GM12878 (cell line): ENCODE data around the gene SCAANT1. TPM values are rescaled to one million over a fixed set of nuclear protein-coding genes. Genes with fewer than 3 reads are reported as not detected.

Experiments
- BCL11A ChIP-seq: IDR thresholded peaks from 2 replicates; pipeline ENCODE4 v1.6.1; 2011; ENCODE audit warnings: low read depth, low read length
- CBX5 ChIP-seq: sonication (generic); IDR thresholded peaks from 2 replicates; pipeline ENCODE4 v1.6.1; 2016; ENCODE audit warnings: low read depth, moderate library complexity, mild to moderate bottlenecking, inconsistent platforms
- CEBPB ChIP-seq, 2 experiments: fragments of 150-350 bp in 1 of 2; IDR thresholded peaks; 2 replicates each; pipeline ENCODE4 v1.6.1; 2012 to 2014; ENCODE audit warnings: low read depth in 2 of 2, low read length in 2 of 2, borderline replicate concordance in 1 of 2, inconsistent platforms in 1 of 2
- CUX1 ChIP-seq: IDR thresholded peaks from 2 replicates; pipeline ENCODE4 v1.6.1; 2012; ENCODE audit warnings: improper control_type of control experiment, low read depth, low read length; ENCODE audit not compliant: insufficient replicate concordance
- EP300 ChIP-seq, 2 experiments: fragments of 150-350 bp in 1 of 2; IDR thresholded peaks; 2 replicates each; pipeline ENCODE4 v1.6.1; 2011 to 2012; ENCODE audit warnings: low read depth in 2 of 2, low read length in 2 of 2, borderline replicate concordance in 1 of 2, improper control_type of control experiment in 1 of 2, inconsistent platforms in 1 of 2; ENCODE audit not compliant: control insufficient read depth in 1 of 2
- KAT2A ChIP-seq: conservative IDR thresholded peaks from 2 replicates; pipeline ENCODE4 v1.6.1; 2011; ENCODE audit warnings: low read depth, low read length; ENCODE audit not compliant: control insufficient read depth
- MEF2A ChIP-seq: IDR thresholded peaks from 2 replicates; pipeline ENCODE4 v1.6.1; 2011; ENCODE audit warnings: low read depth, mild to moderate bottlenecking, low read length, moderate library complexity; ENCODE audit not compliant: insufficient read depth
- MLLT1 ChIP-seq: fragments of 450-650 bp; IDR thresholded peaks from 2 replicates; pipeline ENCODE4 v1.6.1; 2016; ENCODE audit warnings: mild to moderate bottlenecking
- MYC ChIP-seq: IDR thresholded peaks from 2 replicates; pipeline ENCODE4 v1.6.1; 2011; ENCODE audit warnings: mild to moderate bottlenecking, low read length, moderate library complexity, inconsistent platforms; ENCODE audit not compliant: insufficient read depth, insufficient replicate concordance, insufficient read length, severe bottlenecking
- PRDM15 ChIP-seq: fragments of 450-650 bp; formaldehyde crosslinking; IDR thresholded peaks from 2 replicates; pipeline ENCODE4 v1.4.0; 2020; ENCODE audit warnings: mild to moderate bottlenecking, moderate library complexity
- RELB ChIP-seq: fragments of 450-650 bp; IDR thresholded peaks from 2 replicates; pipeline ENCODE4 v1.6.1; 2017; ENCODE audit warnings: low read depth, mild to moderate bottlenecking, moderate library complexity
- SP1 ChIP-seq: IDR thresholded peaks from one replicate; pipeline ENCODE4 v1.6.1; 2011; ENCODE audit warnings: low read depth, low read length
- SUZ12 ChIP-seq: fragments of 200-600 bp; sonication (generic); IDR thresholded peaks from one replicate; pipeline ENCODE4 v1.6.1; 2018; ENCODE audit warnings: antibody characterized with exemption, mild to moderate bottlenecking; ENCODE audit not compliant: unreplicated experiment
- polyA plus RNA-seq, 11 experiments: library from polyadenylated mRNA; depleted of rRNA in 4 of 11; unstranded in 6 of 11; stranded (reverse) in 5 of 11; fragments of >200 nt; fragmentation: Nextera tagmentation in 4 of 11; fragmentation: Illumina TruSeq in 1 of 11; extraction: Ambion mirVana in 4 of 11; extraction: Trizol in 1 of 11; gene quantifications; 1 replicate in 1 of 11; 2 replicates in 10 of 11; pipeline versions ENCODE4 v1.2.1 to v1.2.3, GENCODE V29; 2011 to 2016; ENCODE audit warnings: inconsistent platforms in 2 of 11, missing spikeins in 2 of 11, low read depth in 1 of 11
- total RNA-seq, 4 experiments: library from RNA; depleted of rRNA in 3 of 4; stranded (reverse); fragments of >200 nt in 3 of 4; fragmentation: Illumina TruSeq in 1 of 4; extraction: Trizol in 1 of 4; gene quantifications; 2 replicates each; pipeline versions ENCODE4 v1.2.1 to v1.2.3, GENCODE V29; 2013 to 2021

Gene SCAANT1
- total and polyA plus RNA-seq, 10 of the 15 experiments (the other 5 are each of a cell fraction or from before 2014, with no cell fraction given) = 0.60 to 1.7 (median 0.95) TPM; not detected in 6

- TF ChIP-seq RELB = no peak; the same call in 1 of the 2 replicates
- no peak for TF ChIP-seq PRDM15 (CRISPR knock-in tag)
- no peak for TF ChIP-seq BCL11A
- TF ChIP-seq MYC = no peak
- TF ChIP-seq CBX5 = no peak
- TF ChIP-seq CEBPB (IDR thresholded peaks at IDR 0.05; ENCODE audit: borderline replicate concordance in 1 of 2, low read depth in 2 of 2, low read length in 2 of 2) = no peak
- no peak for TF ChIP-seq EP300 (IDR thresholded peaks at IDR 0.05; ENCODE audit: borderline replicate concordance in 1 of 2, control insufficient read depth in 1 of 2, low read depth in 2 of 2, low read length in 2 of 2)
- no peak for TF ChIP-seq MEF2A
- no peak for TF ChIP-seq KAT2A
- TF ChIP-seq CUX1 = no peak
- no peak for TF ChIP-seq SP1
- no peak for TF ChIP-seq SUZ12
- TF ChIP-seq MLLT1 = peak; percentile 60
Observed at GRCh38 chr3:63864008-63864964, 47.9 kb downstream of the SCAANT1 start (continued).
